ENCODE results near the gene ORM1.

ORM1 gene

DNA sequence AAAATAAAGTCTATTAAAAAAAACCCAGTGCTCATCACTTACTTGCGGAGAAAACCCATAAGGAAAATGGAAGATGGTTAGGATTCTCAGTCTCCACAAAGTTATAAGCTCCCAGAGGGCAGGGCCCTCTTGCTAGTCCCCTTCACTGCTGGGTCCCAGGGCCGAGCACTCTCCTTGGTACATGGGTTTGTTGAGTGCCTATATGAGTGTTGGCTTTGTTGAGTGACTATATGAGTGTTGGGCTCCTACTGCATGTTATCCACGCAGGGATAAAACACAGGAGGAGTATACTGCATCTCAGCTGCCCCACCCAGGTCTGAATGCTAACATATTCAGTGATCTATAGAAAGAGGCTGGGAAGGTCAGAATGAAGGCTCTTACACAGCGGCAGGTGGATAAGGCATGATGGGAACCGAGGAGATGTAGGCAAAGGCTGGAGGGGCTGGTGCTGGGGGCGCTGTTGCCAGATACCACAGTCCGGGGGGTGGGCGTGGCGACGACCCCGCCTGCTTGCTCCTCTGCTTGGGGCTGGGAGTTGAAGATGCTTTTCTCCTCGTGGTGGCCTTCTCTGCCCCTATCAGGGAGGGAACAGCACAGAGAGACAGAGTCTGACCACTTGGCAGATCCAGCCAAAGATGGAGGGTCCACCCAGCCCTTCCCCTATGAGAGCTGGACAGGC lies 18.4 kb downstream of the ORM1 start:
- in situ Hi-C loops (cut with MboI; ENCODE audit: low sequenced_read_pairs): no loop called here

DNA sequence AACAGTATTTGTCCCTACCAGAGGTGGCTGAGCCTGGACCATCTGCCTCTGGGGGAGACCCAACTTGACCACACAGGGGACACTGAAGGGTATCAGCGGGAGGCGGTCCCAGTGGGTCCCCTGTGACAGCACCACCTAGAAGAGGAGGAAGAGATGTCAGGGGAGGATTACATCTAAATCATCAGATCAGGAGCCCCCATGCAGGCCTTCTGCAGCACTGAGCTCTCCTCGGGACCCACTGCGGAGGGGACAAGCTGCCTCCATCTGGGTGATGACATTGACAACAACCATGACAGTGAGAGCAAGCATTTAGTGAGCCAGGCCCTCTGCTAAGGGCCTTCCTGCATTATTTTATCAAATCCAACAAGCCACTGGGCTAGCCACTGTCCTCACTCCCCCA lies 19.1 kb downstream of the ORM1 start:
- in situ Hi-C loops (cut with MboI; ENCODE audit: low sequenced_read_pairs): no loop called here

DNA sequence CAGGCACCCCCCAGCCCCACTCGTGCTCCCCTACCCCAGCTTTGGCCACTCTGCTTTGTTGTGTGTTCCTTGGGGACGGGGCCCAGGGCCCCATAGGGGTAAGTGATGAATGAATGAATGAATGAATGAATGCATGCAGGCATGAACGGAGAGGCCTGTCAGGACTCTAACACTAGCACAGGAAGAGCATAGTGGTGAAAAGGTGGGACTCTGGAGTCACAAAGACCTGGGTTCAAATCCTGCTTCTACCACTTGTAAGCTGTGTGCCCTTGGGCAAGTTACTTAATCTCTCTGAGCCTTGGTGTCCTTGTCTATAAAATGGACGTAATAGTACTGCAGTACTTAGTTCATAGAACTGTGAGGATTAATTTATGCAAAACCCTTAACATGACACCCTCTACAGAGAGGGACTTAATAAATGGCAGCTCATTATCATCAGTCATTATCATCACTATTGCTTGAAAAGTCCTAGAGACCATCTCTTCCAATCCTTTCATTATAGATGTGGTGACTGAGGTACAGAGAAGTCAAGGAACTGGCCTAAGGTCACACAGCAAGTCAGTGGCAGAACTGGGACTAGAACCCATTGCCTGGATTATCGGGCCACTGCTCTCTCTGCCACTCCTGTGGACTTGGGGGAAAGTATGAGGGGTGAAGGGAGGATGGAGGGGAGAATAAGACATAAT lies 20.0 kb downstream of the ORM1 start:
- in situ Hi-C loops (cut with MboI; ENCODE audit: low sequenced_read_pairs): no loop called here

DNA sequence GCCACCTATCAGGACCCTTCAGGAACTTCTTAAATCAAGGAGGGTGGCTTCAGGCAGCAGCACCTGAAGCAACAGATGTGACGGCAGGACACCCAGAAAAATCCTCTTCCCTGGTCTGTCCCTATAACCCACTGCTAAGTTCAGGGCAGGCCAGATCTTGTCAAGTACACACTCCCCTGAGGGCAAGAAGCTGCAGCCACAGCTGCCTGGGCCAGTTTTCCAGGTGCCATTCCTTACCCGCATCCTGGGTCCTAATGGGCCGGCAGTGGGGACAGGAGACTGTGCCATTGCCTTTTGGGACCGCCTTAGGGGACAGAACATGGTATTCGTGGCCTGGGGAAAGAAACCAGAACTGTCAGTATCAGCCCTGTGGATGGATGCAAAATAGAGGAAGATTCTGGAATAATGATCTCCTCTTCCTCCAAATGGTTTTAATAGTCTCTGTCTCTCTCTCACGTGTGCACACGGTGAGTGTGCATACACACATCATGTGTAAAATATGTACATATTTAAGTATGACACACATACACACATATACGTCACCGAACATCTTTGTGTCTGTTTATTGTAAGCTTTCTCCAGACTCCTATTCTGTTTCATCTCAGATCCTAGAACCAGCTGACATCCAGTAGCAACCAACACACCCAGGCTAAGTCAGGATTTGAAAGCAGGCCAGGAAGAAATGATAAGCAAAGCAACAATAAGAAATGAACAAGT lies 20.7 kb downstream of the ORM1 start:
- in situ Hi-C loops (cut with MboI; ENCODE audit: low sequenced_read_pairs): no loop called here

DNA sequence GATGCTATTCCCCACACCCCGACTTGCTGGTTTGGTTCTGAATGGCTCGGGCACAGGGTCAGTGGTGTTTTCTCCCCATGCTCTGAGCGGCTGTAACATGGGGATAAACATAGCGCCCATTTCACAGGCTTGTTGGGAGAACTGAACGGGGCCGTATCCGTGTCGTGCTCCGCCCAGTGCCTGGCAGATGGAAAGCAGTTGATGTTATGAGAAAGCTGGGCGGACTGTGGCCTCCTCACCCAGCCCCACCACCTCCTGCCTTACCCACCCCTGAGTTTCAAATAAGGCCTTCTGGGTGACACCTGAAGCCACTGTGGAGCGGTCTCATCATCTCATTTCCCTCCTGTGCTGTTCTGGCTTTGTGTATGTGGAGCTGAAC lies 21.3 kb downstream of the ORM1 start:
- in situ Hi-C loops (cut with MboI; ENCODE audit: low sequenced_read_pairs): no loop called here

DNA sequence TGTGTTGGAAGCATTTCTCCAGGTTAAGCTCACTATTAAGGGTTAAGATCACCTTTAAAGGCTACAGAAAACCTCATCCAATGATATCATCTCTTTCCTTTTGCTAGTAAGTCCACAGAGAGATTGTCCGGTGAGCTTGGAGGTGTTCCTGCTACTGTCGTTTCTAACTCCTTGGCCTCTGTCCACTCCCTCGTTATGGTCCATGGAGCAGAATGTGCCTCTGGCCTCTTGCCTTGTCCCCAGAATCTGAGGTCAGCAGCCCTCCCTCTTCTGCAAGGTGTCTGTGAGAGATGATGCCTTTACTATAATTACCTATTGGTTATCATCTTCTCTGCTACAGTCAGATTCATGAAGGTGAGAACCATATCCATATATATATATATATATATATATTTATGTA lies 21.8 kb downstream of the ORM1 start:
- in situ Hi-C loops (cut with MboI; ENCODE audit: low sequenced_read_pairs): no loop called here

DNA sequence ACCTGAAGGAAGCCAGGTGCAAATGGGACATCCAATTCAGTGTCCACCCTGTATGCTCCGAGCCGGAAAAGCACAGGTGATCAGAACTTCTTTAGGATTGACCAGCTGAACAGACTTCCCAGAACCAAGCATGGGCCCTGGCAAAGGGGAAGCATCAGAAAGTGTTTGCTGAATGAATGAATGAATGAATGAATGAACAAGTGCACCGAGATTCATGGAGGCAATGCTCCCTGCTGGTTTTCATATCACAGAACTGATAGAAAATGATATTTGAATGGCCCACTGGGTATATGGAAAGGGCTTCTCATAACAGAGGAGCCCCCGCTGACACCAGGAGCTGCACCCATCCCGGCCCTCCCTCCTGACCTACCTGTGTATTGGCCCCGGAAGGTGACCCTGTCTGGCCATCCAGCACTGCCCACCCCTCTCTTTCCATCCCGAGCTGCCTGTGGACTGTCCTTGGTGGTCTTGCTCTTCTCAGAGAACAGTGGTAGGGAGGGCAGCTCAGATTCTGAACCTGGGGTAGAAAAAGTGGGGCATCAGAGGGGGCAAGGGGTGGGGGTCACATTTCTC lies 22.7 kb downstream of the ORM1 start:
- in situ Hi-C loops (cut with MboI; ENCODE audit: low sequenced_read_pairs): no loop called here

DNA sequence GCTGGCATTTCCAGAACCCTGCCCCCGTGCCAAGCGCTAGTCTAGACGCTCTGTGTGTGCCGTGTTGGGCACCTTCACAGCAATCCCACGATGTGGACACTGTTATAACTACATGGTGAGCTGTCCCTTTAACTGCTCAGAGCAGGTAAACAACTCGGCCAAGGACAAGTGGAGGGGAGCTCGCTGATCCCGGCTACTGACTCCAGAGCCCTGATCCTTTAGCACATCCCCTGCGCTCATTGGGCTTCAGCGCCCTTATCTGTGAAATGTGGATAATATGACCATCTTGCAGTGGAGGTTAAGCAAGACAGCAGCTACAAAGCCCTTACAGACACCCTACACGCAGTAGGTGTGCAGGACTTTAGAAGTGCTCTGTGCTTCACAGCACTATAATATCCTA lies 23.2 kb downstream of the ORM1 start:
- in situ Hi-C loops (cut with MboI; ENCODE audit: low sequenced_read_pairs): no loop called here

DNA sequence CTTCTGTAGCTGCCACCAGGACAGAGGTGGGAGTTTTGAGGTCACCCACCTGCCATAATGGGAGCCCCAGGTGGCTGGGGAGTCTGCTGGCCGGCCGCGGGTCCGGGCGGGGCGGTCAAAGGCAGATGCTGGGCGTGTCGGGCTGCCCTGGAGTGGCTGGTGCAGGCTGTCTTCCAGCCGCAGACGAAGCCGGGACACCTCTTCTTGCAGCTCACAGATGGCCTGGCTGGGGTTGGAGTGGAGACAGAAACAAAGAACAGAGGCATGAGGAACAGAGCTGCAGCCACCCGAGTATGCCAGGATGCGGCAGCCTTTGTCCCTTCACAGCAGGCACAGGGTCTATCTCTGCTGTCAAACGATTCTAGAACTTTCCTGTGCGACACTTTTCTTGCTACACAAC lies 24.8 kb downstream of the ORM1 start:
- in situ Hi-C loops (cut with MboI; ENCODE audit: low sequenced_read_pairs): no loop called here

DNA sequence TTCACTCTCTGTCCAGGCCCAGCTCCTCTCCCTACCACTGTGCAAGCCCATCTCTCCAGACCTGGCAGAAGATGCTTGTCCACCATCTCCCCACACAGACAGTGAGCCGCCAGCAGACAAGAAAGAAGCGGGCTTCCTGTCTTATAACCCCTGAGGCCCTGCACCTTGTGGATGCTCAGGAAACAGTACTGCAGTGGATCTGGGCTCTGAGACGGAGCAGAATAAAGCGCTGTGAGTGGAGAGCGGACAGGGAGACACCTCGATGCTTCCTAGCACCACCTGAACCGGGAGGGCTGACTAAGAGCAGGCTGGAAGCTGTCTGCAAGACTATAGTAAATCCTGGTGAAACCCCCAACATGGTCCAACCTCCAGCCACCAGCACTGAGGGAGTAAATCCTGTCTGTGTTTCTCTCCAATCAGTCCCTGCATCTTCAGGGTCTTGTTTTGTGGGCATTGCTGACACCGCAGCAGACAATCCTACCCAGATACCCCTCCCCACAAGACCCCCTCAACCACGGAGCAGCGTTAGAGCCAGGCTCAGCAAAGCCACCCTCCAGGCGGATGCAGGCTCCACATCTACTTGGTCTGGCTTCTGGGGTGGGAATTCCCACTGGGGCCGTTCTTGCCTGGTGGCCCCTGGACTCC lies 25.5 kb downstream of the ORM1 start:
- in situ Hi-C loops (cut with MboI; ENCODE audit: low sequenced_read_pairs): no loop called here

DNA sequence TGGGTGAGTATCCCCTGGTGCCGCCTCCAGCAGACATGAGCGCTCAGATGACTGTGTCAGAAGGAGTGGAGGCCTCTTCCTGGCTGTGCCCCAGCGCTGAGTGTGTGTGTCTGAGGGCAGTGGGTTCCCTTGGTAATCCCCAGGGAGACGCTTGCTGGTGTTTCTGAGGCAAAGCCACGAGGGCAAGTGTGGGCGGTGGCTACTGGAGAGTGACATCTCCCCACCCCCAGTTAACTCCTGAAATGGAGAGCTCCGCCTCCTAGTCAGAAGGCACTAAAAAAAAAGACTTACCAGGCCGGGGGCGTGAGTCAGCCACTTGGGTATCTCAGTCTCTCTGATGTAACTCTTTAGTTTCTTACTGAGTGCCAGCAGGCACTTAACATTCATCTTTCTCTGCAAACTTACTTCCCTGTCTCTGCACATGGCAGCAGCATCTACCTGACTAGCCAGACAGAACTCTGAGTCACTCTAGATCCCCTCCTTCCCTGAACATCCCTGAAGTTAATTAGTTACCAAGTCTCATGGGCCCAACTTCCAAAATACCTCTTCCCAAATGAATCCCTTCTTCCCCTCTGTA lies 26.1 kb downstream of the ORM1 start:
- in situ Hi-C loops (cut with MboI; ENCODE audit: low sequenced_read_pairs): no loop called here

DNA sequence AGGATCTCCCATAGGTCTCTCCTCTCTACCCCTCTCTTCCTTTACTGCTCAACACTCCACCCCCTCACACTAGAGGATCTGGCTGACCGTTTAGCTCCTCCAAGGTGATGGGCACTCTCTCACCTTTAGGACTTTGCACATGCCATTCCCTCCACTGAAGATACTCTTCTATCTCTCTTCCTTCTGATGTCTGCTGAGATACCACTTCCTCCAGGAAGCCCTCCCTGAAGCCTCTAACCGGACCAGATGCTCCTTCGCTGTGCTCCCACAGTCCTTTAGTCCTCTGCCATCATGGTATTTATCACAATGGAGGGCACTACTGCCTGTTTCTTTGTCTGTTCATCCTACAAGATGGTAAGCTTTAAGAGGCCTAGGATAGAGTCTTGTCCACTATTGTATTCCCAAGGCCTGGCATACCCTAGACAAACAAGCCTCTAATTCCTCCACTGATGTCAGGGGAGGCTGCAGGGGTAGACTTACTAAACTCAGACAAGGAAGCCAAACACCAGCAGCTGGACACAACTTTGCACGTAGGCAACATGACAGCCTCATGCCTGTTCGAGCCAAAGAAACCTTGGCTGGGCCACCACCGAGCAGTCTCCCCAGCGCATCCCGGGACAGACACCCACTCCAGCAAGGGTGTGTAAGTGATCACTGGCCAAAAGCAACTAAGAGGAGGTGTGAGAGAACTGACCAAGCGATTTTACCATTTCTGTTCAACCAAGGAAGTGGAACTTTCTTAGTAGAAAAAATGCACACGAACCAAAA lies 27.0 kb downstream of the ORM1 start:
- in situ Hi-C loops (cut with MboI; ENCODE audit: low sequenced_read_pairs): no loop called here

DNA sequence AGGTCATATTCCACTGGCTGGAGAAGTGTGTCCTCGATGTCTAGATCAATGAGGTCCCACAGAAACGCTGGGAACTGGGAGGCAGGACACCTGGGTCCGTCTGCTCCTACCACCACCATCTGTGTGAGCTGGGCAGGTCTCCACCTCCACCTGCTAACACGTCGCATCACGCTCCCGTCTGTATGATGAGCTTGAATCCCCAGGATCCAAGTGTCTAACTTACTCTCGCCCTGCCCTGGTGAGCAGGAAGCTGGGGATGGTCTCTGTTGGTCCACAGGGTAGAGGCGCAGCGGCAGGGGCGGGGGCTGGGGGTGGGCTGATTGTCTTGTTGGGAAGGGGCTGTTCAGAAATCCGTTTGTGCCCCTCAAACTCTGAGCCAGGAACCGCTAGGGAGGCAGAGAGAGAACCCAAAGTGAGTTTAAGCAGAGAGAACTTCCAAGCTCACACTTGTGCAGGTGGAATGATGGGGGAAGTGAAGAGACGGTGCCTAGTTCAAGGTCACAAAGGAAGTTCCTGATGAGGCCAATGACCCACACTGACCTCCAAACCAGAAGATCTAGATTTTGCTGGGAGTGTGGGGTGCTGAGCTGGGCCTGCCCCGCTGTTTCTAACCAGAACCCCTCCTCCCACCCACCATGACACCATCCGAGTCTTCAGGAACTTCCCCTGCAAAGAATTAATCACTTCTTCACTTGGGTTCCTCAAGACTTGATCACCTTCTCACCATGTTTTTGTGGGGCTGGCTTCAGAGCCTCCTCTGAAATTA lies 27.9 kb downstream of the ORM1 start:
- in situ Hi-C loops (cut with MboI; ENCODE audit: low sequenced_read_pairs): no loop called here

DNA sequence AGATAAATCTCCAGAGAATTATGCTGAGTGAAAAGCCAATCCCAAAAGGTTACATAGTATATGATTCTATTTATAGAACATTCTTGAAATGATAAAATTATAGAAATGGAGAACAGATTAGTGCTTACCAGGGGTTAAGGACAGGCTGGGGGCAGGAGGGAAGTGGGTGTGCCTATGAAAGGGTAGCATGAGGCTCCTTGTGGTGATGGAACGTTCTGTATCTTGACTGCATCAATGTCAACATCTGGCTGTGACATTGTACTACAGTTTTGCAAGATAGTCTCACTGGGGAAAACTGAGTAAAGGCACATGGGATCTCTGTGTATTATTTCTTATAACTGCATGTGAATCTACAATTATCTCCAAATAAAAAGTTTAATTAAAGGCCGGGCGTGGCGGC lies 29.0 kb downstream of the ORM1 start:
- in situ Hi-C loops (cut with MboI; ENCODE audit: low sequenced_read_pairs): no loop called here

DNA sequence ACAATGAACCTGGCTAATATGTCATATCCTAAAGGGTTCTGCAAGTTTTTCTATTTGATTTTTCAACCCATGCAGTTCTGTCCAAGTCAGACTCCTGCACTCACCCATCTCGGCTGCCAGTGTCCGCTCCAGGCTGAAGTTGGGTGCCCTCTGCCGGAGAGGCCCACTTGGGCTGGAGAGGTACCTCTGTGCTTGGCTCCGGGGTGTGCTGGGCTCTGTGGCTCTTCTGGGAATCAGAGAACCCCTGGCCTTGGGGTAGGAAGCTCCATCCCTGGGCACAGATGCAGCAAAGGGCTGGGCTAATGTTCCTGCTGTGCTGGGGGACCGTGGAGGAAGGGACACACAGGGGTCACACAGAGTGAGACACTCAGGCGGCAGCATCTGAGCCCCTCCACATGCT lies 32.9 kb downstream of the ORM1 start:
- in situ Hi-C loops (cut with MboI; ENCODE audit: low sequenced_read_pairs): no loop called here

DNA sequence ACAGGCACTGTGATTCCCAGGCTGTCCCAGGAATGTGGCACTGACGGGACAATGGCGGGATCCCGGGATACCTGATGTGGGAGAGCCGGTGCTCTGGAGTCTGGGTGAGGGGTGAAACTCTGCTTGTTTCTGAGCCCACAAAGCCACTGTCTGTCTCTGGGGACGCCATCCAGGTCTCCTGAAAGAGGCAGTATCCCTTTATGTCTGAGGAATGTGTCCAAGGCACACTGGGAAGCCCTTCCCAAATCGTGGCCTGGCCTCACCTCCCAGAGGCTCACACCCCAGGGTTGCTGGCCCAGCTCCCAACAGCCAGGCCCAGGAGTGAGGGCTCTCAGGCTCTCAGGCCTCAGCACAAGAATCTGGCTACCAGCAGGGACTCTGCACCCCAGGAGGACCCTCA lies 33.9 kb downstream of the ORM1 start:
- in situ Hi-C loops (cut with MboI; ENCODE audit: low sequenced_read_pairs): no loop called here

DNA sequence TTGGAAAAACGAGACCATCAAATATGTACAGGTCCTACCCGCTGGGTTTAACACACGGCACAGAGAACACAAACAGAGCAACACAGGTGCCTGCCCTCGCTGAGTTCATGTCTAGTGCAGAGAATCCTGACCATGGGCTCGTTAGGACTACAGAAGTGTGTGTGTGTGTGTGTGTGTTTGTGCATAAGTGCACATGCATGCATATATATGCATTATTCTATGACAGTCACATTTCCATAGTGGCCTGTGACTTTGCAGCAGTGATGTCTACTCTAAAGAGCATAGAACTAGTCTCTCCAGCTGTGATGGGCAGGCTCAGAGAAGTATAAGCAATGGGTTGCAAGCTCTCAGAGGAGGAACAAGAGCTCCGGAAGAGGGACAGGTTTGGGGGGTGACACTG lies 34.5 kb downstream of the ORM1 start:
- in situ Hi-C loops (cut with MboI; ENCODE audit: low sequenced_read_pairs): no loop called here

DNA sequence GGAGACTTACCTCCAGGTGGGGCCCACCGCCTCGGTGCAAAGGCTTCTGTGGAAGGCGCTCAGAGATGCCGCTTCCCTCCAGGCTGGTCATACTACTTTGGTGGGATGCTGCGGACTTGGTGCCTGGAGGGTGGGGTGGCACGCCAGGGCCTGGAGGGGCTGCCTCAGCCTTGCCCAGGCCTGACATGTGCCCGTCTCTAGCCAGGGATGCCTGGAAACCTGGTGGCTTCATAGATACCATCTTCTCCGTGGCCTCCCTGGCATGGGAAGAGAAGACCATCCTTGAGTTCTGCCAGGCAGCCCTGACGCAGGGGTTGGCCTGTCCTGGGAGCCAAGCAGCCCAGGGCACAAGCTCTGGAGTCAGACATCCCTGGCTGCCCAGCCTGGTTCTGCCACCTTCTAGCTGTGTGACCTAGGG lies 35.0 kb downstream of the ORM1 start:
- in situ Hi-C loops (cut with MboI; ENCODE audit: low sequenced_read_pairs): no loop called here

DNA sequence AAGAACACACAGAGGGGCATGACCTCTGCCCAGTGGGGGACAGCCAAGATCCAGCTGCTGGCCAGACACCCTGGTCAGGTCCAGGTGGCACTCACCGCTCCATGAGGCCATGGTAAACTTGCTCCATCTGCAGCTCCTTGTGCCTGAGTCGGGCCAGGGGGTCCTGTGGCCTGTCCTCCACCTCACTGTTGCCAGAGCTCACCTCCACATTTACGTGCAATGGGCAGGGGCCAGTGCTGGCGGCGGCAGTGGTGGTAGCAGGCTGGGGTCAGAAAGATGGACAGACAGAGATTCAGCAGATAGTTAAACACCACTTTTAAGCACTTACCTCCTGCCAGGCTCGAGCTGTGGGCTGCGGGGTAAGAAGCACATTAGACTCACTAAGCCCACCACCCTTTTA lies 36.9 kb downstream of the ORM1 start:
- in situ Hi-C loops (cut with MboI; ENCODE audit: low sequenced_read_pairs): no loop called here

DNA sequence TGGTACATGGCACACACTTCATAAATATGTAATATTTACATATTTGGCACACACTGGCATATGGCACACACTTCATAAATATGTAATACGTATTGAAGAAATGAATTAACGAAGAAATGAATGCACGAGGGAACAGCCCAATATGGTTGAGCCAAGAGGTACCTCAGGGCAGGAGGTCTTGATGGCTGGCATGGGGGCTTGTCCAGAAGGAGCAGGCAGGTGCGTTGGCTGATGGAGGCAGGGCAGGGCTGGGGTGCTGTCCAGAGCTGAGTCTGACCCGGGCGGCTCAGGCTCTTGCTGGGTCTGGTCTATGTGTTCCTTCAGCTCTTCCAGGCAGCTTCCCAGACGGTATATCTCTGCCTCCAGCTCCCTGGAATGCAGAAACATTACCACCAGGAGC lies 38.6 kb downstream of the ORM1 start:
- in situ Hi-C loops (cut with MboI; ENCODE audit: low sequenced_read_pairs): no loop called here
